ENCODE measurements around the gene LCE1D.

Gene LCE1D

GRCh38 chr1:152796421-152796820 is at the start of gene LCE1D:
Gene LCE1D, plus strand, starts transcription at chr1:152796721. Its CDS starts 1,074 bp downstream, at chr1:152797795.
- no peak for DNase-seq (ENCODE audit: low read depth)

DNA sequence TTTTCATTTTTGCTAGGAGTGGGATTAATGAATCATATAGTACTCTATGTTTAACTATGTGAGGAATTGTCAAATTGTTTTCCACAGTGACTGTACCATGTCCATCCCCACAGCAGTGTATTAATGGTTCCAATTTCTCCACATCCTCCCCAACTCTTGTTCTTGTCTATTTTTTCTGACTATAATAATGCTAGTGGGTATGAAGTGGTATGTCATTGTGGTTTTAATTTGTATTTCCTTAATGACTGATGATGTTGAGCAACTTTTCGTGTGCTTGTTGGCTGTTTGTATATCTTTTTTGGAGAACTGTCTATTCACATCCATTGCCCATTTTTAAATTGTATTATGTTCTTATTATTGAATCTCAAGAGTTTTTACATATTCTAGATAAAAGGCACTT is 48.7 kb upstream of the LCE1D start:
- peak; percentile 33 for DNase-seq (ENCODE audit: low read depth)

- peak; percentile 96 for DNase-seq (ENCODE audit: low read depth)
Measured at GRCh38 chr1:152752225-152752624, 44.3 kb upstream of the LCE1D start.

GRCh38 chr1:152753586-152753985 is 42.9 kb upstream of the LCE1D start:
- DNase-seq (ENCODE audit: low read depth) = no peak

DNA sequence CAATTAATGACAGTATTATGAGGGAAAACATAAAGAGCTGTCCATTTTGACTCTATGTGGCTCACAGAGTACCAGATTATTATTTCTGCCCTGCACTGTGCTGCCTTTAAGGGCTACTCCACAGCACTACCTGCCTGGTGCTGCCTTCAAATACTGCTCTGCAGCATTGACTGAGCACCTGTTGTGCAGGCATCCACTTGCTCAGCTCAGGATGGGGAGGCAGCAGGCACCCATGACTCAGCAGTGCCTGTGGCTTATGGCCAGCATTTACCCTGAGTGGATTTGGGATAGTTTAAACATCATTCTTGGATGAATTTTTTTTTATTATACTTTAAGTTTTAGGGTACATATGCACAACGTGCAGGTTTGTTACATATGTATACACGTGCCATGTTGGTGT is 39.6 kb upstream of the LCE1D start:
- no peak for DNase-seq (ENCODE audit: low read depth)

DNA sequence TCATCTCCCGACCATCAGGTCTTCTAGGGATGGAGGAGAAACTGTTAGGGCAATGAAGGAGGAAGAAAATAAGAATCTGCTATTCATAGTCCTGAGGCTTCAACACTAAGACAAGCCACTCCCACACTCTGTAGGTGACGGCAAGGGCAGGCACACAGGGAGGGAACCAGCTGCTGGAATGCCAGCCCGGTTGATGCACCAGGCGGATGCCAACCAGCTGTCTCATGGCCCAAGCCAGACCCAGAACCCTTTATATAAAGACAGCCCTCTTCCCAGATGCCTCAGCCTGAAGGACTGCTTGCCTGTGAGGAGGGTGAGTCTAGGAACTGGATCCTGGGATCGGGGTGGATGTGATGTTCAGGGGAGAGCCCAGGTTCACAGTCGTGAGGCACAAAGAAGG is 38.8 kb upstream of the LCE1D start, which contains the start of gene KPRP:
Gene KPRP, plus strand, starts transcription at position 279 of the 400 bp plus-strand sequence. CDS start 1,564 bp downstream, outside the sequence.
- no peak for DNase-seq (ENCODE audit: low read depth)

GRCh38 chr1:152758636-152759035 is 37.9 kb upstream of the LCE1D start:
- DNase-seq (ENCODE audit: low read depth) = no peak

- no peak for DNase-seq (ENCODE audit: low read depth)
Measured at GRCh38 chr1:152759453-152760173, 36.9 kb upstream of the LCE1D start.

DNA sequence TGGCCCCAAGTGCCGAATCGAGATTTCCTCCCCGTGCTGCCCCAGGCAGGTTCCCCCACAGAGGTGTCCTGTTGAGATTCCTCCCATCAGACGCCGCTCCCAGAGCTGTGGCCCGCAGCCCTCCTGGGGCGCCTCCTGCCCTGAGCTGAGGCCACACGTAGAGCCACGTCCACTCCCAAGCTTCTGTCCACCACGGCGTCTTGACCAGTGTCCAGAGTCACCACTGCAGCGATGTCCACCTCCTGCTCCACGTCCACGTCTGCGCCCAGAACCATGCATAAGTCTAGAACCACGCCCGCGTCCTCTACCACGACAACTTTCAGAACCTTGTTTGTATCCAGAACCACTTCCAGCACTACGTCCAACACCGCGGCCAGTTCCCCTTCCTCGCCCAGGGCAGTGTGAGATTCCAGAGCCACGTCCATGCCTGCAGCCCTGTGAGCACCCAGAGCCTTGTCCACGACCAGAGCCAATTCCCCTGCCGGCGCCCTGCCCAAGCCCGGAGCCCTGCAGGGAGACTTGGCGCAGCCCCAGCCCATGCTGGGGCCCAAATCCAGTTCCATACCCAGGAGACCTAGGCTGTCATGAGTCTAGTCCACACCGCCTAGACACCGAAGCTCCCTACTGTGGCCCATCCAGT is 35.9 kb upstream of the LCE1D start:
- no peak for DNase-seq (ENCODE audit: low read depth)

- DNase-seq (ENCODE audit: low read depth) = peak; percentile 34
Measured at GRCh38 chr1:152761609-152762213, 34.8 kb upstream of the LCE1D start.

GRCh38 chr1:152768847-152769533 is 27.5 kb upstream of the LCE1D start:
- peak; percentile 76 for DNase-seq (ENCODE audit: low read depth)

- no peak for DNase-seq (ENCODE audit: low read depth)
Measured at GRCh38 chr1:152770411-152770810, 26.1 kb upstream of the LCE1D start.

DNA sequence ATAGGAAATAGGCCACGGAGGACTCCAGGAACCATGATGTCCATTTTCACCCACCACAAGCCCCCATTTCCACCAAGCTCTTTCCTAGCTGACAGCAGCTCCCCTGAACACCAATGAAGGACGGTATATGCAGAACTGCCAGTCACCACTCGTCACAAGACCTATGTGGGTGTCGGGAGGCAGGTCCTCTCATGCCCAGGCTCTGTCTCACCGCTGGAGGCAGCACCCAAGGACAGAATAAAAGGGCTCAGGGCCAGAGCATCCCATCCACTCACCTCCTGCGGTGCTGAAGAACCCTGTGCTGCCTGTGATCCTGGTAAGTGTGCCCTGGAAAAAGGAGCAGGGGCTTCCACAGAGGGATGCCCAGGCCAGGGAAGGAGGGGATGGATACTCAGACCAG is 21.6 kb upstream of the LCE1D start, which contains the start of gene LCE1F:
Gene LCE1F, plus strand, starts transcription at position 266 of the 400 bp plus-strand sequence. CDS start 1,232 bp downstream, outside the sequence.
- DNase-seq (ENCODE audit: low read depth) = peak; percentile 33

DNA sequence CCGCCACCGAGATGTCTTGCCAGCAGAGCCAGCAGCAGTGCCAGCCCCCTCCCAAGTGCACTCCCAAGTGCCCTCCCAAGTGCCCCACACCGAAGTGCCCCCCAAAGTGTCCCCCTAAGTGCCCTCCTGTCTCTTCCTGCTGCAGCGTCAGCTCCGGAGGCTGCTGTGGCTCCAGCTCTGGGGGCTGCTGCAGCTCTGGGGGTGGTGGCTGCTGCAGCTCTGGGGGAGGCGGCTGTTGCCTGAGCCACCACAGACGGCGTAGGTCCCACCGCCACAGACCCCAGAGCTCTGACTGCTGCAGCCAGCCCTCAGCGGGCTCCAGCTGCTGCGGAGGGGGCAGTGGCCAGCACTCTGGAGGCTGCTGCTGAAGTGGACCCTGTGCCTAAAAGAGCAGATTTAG is 20.2 kb upstream of the LCE1D start:
- DNase-seq (ENCODE audit: low read depth) = no peak

DNA sequence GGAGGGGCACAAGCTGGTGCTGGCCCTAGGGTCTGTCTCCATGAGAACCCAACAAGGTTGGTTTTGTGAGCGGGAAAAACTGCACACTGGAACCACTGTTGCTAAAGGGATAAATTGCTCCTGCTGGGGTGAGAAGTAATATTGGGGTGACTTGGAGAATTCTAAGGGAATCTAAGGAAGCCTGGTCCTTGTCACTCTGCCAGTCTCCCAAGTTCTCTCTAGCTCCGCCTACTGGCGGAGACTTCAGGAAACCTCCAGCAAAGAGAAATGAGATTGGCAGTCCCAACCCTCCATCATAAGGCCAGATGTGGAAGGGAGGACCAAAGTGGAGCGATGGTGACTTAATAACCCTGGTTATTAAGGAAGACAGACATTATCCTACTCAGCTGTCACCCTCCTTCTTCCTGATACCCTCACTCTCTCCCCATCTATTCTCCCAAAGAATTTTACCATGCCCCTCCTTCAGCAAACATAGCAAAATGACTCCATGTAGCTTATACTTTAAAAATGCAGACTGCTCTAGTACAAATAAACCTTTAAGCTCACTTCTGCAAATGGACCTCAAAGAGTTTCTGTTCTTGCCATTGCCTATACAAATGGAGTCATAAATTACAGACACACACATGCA is 18.9 kb upstream of the LCE1D start:
- DNase-seq (ENCODE audit: low read depth) = peak; percentile 47

DNA sequence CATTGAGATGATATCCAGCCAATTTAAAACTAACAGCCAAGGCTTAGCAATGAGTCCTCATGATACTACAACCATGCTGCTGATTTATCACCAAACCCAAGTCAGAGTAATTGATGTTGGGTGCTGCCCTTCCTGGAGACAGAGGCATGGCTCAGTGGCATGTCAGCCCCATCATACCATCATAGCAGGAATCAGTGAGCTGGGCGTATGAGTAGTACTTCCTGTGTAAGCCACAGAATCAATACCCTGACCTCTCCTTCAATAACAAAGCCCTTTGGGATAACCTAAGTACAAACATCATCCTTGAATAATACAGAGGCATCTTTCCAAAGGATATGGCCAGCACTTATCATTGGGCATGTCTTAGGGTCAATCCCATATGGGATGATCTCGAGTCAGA is 13.4 kb upstream of the LCE1D start:
- peak; percentile 76 for DNase-seq (ENCODE audit: low read depth)

DNA sequence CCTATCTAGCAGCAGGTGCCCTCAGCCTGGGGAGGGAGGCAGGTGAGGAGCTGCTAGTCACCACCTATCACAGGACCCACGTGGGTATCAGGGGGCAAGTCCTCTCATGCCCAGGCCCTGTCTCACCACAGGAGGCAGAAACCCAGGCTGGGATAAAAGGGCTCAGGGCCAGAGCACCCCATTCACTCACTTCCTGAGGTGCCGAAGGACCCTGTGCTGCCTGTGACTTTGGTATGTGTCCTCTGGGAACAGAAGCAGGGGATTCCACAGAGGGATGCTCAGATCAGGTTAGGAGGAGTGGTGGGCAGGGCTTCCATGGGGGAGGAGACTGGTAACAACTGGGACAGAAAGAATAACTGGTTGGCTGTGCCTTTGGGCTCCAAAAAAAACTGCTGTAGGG is 10.4 kb upstream of the LCE1D start, which contains the start of gene LCE1E:
Gene LCE1E, plus strand, starts transcription at position 181 of the 400 bp plus-strand sequence. CDS start 1,043 bp downstream, outside the sequence.
- no peak for DNase-seq (ENCODE audit: low read depth)

DNA sequence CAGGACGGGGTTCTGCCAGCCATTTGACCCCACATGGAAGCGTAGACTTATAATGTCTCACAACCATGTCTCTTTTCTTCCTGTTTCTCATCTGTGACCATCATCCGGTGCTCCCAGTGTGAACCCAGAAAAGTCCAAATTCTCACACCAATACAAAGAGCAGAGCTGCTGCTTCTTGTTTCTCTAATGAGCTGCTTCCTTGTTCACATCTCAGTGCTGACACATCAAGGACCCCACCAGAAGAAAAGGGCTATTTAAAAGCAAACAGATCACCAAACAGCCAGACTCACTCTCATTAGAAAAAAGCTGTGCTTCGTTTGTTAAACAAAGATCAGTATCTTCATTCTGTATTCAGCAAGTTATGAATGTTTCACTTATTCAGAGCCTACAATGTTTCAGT is 835 bp upstream of the LCE1D start:
- no peak for DNase-seq (ENCODE audit: low read depth)

DNA sequence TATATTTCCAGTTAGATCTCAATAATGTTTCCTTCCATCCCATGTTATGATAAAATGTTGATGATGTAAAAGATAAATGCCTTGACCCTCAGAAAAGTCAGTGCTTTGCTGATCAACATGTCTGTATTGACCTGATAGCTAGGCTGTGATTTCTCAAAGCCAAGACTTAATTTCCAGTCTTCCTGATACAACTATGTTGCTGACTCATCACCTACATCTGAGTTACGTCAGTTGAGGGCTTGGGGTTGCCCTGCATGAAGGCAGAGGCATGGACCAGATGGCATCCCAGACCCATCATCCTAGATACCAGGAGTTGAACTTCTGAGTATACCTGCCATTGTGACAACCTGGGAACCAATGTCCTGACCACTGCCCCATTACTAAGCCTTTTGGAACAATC is 4.8 kb downstream of the LCE1D start:
- DNase-seq (ENCODE audit: low read depth) = no peak

GRCh38 chr1:152806576-152806975 is 10.1 kb downstream of the LCE1D start, which contains the start of gene LCE1C:
Gene LCE1C, minus strand, starts transcription at chr1:152806651. Its CDS starts 1,173 bp downstream, at chr1:152805478.
- DNase-seq (ENCODE audit: low read depth) = no peak

DNA sequence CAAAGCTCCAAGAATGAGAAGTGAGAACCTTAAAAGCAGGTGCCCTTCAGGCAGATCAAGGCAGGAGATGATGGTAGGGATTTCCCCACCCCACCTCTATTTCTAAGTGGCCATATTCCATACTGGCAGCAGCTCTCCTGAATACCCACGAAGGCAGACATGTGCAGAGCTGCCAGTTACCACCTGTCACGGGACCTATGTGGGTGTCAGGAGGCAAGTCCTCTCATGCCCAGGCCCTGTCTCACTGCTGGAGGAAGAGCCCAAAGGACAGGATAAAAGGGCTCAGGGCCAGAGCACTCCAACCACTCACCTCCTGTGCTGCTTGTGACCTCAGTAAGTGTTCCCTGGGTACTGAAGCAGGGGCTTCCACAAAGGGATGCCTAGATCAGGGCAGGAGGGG is 14.5 kb downstream of the LCE1D start:
- DNase-seq (ENCODE audit: low read depth) = no peak

- no peak for DNase-seq (ENCODE audit: low read depth)
Measured at GRCh38 chr1:152811671-152812070, 15.2 kb downstream of the LCE1D start, which contains the start of gene LCE1B. Gene LCE1B, plus strand, starts transcription at chr1:152811971. Its CDS starts 476 bp downstream, at chr1:152812447.

Measured in ELR (cell line).